GM12878 (cell line): ENCODE measurements around the gene PHOX2A. TPM values are rescaled to one million over a fixed set of nuclear protein-coding genes. Genes with fewer than 3 reads are reported as not detected.

Experiments
- ATAC-seq: fragments of 200-7000 bp; cut with Tn5 transposase; 3 replicates; pipeline ENCODE4 v1.9.1; 2020; ENCODE audit warnings: mild to moderate bottlenecking, moderate library complexity
- BruUV-seq: library from RNA; stranded (reverse); fragments of 400-500 nt; replicated peaks from 2 replicates; lab custom pipeline; 2021; lab: Mats Ljungman, UMichigan
- CTCF ChIA-PET: fragments of 300-600 bp; sonication (Branson Sonifier 250); formaldehyde crosslinking; extraction: SDS; loops from one replicate; lab custom pipeline; 2021; ENCODE audit warnings: inconsistent platforms; lab: Yijun Ruan, JAX
- POLR2A ChIA-PET: fragments of 350-600 bp; formaldehyde crosslinking; extraction: SDS; loops from one replicate; lab custom pipeline; 2021; ENCODE audit warnings: inconsistent platforms; lab: Charles Lee
- RAD21 ChIA-PET: fragments of 300-600 bp; sonication (Branson Sonifier 250); formaldehyde crosslinking; loops from one replicate; lab custom pipeline; 2023; ENCODE audit warnings: antibody characterized with exemption; ENCODE audit not compliant: unreplicated experiment; lab: Charles Lee
- SMC1A ChIA-PET: fragments of 300-600 bp; sonication (Branson Sonifier 250); formaldehyde crosslinking; loops from one replicate; lab custom pipeline; 2023; ENCODE audit not compliant: unreplicated experiment, uncharacterized antibody; lab: Charles Lee
- DNase-seq: peaks from one replicate; pipeline ENCODE4 v3.0.0-alpha.2; 2011; ENCODE audit warnings: low read depth, low spot score
- FAIRE-seq: peaks from 3 replicates; lab custom pipeline; 2011; peaks lifted over from hg19 to GRCh38; lab: Jason Lieb, UNC
- H2AFZ ChIP-seq: 2 replicates; pipeline ENCODE4 v1.6.0; 2011; ENCODE audit warnings: low read depth, low read length, control low read depth; ENCODE audit not compliant: control insufficient read depth
- H3K27ac ChIP-seq: 2 replicates; pipeline ENCODE4 v1.5.1; 2011; ENCODE audit warnings: control low read depth; ENCODE audit not compliant: control insufficient read depth, insufficient read depth
- H3K27me3 ChIP-seq, 2 experiments: replicated peaks in 1 of 2; 2 replicates each; pipeline versions ENCODE4 v1.6.0 to v1.6.1; 2011; ENCODE audit warnings: low read length in 1 of 2; ENCODE audit not compliant: control insufficient read depth in 2 of 2, insufficient read depth in 2 of 2
- H3K36me3 ChIP-seq, 2 experiments: 2 replicates each; pipeline ENCODE4 v1.5.1; 2011; ENCODE audit warnings: low read length in 1 of 2; ENCODE audit not compliant: control insufficient read depth in 2 of 2, insufficient read depth in 2 of 2
- H3K4me1 ChIP-seq: 2 replicates; pipeline ENCODE4 v1.6.1; 2011; ENCODE audit warnings: mild to moderate bottlenecking, low read length, moderate library complexity, mixed read lengths; ENCODE audit not compliant: control insufficient read depth, insufficient read depth
- H3K4me2 ChIP-seq: 2 replicates; pipeline ENCODE4 v1.6.0; 2011; ENCODE audit warnings: control low read depth; ENCODE audit not compliant: control insufficient read depth, insufficient read depth
- H3K4me3 ChIP-seq: fragments of 200-600 bp; sonication (generic); 2 replicates; pipeline ENCODE4 v1.5.1; 2016
- H3K79me2 ChIP-seq: 2 replicates; pipeline ENCODE4 v1.6.0; 2011; ENCODE audit warnings: low read length; ENCODE audit not compliant: control insufficient read depth, insufficient read depth
- H3K9ac ChIP-seq: 2 replicates; pipeline ENCODE4 v1.8.0; 2011; ENCODE audit warnings: low read length, control low read depth, mixed read lengths; ENCODE audit not compliant: control insufficient read depth, insufficient read depth
- H3K9me3 ChIP-seq: replicated peaks from 3 replicates; pipeline ENCODE4 v1.5.1; 2011; ENCODE audit warnings: mild to moderate bottlenecking, low read length; ENCODE audit not compliant: control insufficient read depth, insufficient read depth
- H4K20me1 ChIP-seq: 2 replicates; pipeline ENCODE4 v1.6.0; 2011; ENCODE audit not compliant: control insufficient read depth, insufficient read depth
- MAX ChIP-seq: IDR thresholded peaks from 2 replicates; pipeline ENCODE4 v1.6.1; 2012; ENCODE audit warnings: low read depth, low read length, improper control_type of control experiment
- RB1 ChIP-seq: fragments of 450-650 bp; formaldehyde crosslinking; IDR thresholded peaks from 2 replicates; pipeline ENCODE4 v1.6.1; 2017; ENCODE audit warnings: mild to moderate bottlenecking, borderline replicate concordance
- SMAD5 ChIP-seq: IDR thresholded peaks from 2 replicates; pipeline ENCODE4 v1.6.1; 2016; ENCODE audit warnings: antibody characterized with exemption, low read depth
- SPI1 ChIP-seq: IDR thresholded peaks from 2 replicates; pipeline ENCODE4 v1.6.1; 2011; ENCODE audit warnings: low read depth, mild to moderate bottlenecking, low read length, moderate library complexity, borderline replicate concordance; ENCODE audit not compliant: insufficient read depth
- ZNF274 ChIP-seq: IDR thresholded peaks from one replicate; pipeline ENCODE4 v1.8.0; 2011; ENCODE audit not compliant: insufficient read length, insufficient read depth
- WGBS: methylation state at CpG from one replicate; pipeline ENCODE4 v1.1.6; 2016; ENCODE audit warnings: low lambda C conversion rate; ENCODE audit not compliant: insufficient replicate concordance, insufficient coverage; ENCODE audit errors: missing lambda C conversion rate; 5-methylcytosine and 5-hydroxymethylcytosine counted together
- in situ Hi-C: fragments of 300-500 bp; cut with MboI; formaldehyde crosslinking; loops from 9 replicates; pipeline ENCODE4 v1.14.3; 2018; ENCODE audit warnings: mixed read lengths
- intact Hi-C: fragments of 100-400 bp; cut with micrococcal nuclease; formaldehyde crosslinking; loops from one replicate; pipeline ENCODE4 v1.14.2; 2022; ENCODE audit not compliant: unreplicated experiment
- polyA plus RNA-seq, 11 experiments: library from polyadenylated mRNA; depleted of rRNA in 4 of 11; unstranded in 6 of 11; stranded (reverse) in 5 of 11; fragments of >200 nt; fragmentation: Nextera tagmentation in 4 of 11; fragmentation: Illumina TruSeq in 1 of 11; extraction: Ambion mirVana in 4 of 11; extraction: Trizol in 1 of 11; gene quantifications; 1 replicate in 1 of 11; 2 replicates in 10 of 11; pipeline versions ENCODE4 v1.2.1 to v1.2.3, GENCODE V29; 2011 to 2016; ENCODE audit warnings: inconsistent platforms in 2 of 11, missing spikeins in 2 of 11, low read depth in 1 of 11
- total RNA-seq, 4 experiments: library from RNA; depleted of rRNA in 3 of 4; stranded (reverse); fragments of >200 nt in 3 of 4; fragmentation: Illumina TruSeq in 1 of 4; extraction: Trizol in 1 of 4; gene quantifications; 2 replicates each; pipeline versions ENCODE4 v1.2.1 to v1.2.3, GENCODE V29; 2013 to 2021

Gene PHOX2A
- total and polyA plus RNA-seq, 10 of the 15 experiments (the other 5 are each of a cell fraction or from before 2014, with no cell fraction given) = not detected

GRCh38 chr11:72251614-72252013 lies 7.6 kb upstream of the PHOX2A start:
- CTCF ChIA-PET = no interaction called here
- no peak for FAIRE-seq
- SMC1A ChIA-PET = interaction anchor here (1.1 kb wide), 1 partner anchor 16 kb away, joined by 3 read pairs; no protein-coding TSS in a partner anchor
- H3K27me3 ChIP-seq = peaks cover 0 to 9% of the 10 kb centered on the region in 2 experiments; a peak in 2 of 4 replicates
- DNase-seq = no peak
- no peak overlapping the region for H3K4me2 ChIP-seq
- no peak overlapping the region for H3K4me3 ChIP-seq
- TF ChIP-seq ZNF274 (no peak), SMAD5 (no peak), SPI1 (peak; percentile 25; the same call in 1 of the 2 replicates), RB1 (no peak), MAX (no peak)
- TF ChIP-seq, all 136 proteins: peak for 1
- peak; percentile 61 for ATAC-seq
- H3K36me3 ChIP-seq = no peaks in the 10 kb centered on the region
- in situ Hi-C loops = no loop called here
- no peaks in the 10 kb centered on the region for H3K79me2 ChIP-seq
- BruUV-seq = no TSS peak
- H3K4me1 ChIP-seq = no peaks in the 10 kb centered on the region
- H2AFZ ChIP-seq = no peak overlapping the region
- ChIA-PET POLR2A (no interaction called here), RAD21 (interaction anchor here (0.8 to 2.1 kb wide), 2 partner anchors 162 to 179 kb away, joined by 3 to 4 read pairs; no protein-coding TSS in a partner anchor)
- intact Hi-C loops = no loop called here
- no peaks in the 10 kb centered on the region for H4K20me1 ChIP-seq
- no peak overlapping the region for H3K27ac ChIP-seq
- 19% methylated on average over 5 of the region's 5 CpGs for WGBS
- no peak overlapping the region for H3K9ac ChIP-seq
- peaks cover 4% of the 10 kb centered on the region; the same call in 2 of the 3 replicates for H3K9me3 ChIP-seq
